Stimulated activated CD8-positive, alpha-beta memory T cell treated with anti-CD3 and anti-CD28 coated beads, Interleukin-7, amount 100 ng/mL, for 48 hours (primary cell): ENCODE data around the gene DLGAP1.
"Not testable (repeated sequence)": the region's sequence is repeated elsewhere in the genome, so short reads cannot be mapped to it uniquely, and the experiment has no call there.

Experiments
- DNase-seq, 2 donors: peaks; one replicate each; pipeline ENCODE4 v3.0.0-alpha.2; 2020; ENCODE audit warnings: low read depth in 1 of 2; ENCODE audit errors: extremely low read depth in 1 of 2

Gene DLGAP1

DNA sequence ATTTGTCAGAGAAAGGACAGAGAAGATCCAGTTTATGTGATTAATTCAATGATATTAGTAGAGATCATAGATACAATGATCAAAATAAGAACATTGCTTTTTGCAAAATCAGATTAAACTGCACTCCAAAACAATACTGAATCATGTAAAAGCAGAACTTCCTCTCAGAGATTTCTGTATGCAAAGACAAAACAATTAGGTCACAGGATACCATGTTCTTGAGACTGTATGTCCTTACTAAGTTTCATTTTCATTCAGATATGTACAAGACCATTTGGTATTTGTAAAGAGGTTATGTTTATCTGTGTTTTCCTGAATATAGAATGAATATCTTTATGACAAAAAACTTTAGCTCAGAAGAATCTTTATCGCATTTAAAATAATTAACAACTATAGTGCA, 161.8 kb downstream of the DLGAP1 start:
- no peak for DNase-seq

DNA sequence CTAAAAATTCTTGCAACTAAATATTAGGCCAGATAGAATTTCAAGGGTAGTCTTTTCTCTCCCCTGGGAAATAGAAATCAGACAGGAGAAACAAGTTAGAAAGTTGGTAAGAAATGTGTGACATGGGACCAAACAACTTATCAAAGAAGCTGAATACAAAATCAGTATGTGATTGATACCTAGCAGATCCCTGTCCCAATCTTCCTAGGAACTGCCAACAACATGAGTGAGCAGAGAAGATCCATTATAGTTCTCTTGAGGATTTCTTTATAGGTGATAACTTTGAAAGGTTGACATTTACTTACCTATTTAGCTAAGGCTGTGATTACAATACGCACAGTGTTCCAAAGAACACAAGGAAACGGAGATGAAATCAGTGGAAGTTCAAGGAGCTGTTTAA, 162.4 kb downstream of the DLGAP1 start:
- no peak for DNase-seq

DNA sequence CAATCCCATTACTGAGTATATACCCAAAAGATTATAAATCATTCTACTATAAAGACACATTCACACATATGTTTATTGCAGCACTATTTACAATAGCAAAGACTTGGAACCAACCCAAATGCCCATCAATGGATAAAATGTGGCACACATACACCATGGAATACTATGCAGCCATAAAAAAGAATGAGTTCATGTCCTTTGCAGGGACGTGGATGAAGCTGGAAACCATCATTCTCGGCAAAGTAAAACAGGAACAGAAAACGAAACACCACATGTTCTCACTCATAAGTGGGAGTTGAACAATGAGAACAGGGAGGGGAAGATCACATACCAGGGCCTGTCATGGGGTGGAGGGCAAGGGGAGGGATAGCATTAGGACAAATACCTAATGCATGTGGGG, 167.8 kb downstream of the DLGAP1 start:
- DNase-seq: not testable (repeated sequence)

DNA sequence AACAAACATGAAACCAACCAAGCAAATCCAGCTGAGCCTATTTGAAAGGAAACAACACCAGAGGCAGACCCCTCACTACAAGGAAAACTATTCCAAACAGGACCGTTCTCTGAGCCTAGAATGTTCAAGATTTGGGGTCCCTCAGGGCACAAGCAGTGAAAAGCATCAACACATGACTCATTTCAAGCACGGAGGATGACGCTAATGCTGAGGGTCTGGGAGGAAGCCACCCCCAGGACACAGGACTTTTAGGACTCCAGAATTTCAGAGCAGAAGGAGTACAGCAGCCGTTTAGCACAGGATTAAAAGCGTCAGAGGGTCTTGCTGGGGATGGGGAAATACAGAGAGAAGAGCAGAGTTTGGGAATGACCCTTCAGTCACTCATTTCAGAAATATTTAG, 168.9 kb downstream of the DLGAP1 start:
- no peak for DNase-seq

DNA sequence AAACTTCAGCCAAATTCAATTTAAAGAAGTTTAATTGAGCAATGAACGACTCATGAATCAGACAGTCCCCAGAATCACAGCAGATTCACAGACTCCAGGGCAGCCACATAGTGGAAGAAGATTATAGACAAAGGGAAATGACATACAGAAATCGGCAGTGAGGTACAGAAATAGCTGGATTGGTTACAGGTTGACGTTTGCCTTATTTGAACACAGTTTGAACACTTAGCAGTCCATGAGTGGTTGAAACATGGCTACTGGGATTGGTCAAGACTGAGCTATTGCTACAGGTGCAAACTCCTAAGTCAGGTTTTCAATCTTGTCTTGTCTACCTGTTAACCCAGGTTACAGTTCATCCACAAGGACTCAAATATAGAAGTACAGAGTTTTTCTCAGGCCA, 169.6 kb downstream of the DLGAP1 start:
- DNase-seq: no peak

DNA sequence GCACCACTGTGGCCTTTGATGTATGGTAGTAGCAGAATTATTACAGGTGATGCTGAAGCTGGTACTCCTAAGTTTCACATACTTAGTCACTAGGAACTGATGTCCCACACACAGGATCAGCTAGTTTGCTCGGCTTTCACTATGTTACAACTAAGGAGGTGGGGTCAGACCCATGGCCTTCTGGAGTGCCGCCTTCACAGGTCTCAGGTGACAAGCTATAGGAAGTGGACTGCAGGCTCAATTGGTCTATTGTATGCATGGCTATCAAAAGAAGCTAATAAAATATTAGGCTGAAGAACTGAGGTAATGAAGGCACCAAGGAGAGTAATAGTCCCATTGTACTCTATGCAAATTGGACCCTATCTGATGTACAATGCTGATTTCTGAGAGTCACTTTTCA, 170.6 kb downstream of the DLGAP1 start:
- no peak for DNase-seq

DNA sequence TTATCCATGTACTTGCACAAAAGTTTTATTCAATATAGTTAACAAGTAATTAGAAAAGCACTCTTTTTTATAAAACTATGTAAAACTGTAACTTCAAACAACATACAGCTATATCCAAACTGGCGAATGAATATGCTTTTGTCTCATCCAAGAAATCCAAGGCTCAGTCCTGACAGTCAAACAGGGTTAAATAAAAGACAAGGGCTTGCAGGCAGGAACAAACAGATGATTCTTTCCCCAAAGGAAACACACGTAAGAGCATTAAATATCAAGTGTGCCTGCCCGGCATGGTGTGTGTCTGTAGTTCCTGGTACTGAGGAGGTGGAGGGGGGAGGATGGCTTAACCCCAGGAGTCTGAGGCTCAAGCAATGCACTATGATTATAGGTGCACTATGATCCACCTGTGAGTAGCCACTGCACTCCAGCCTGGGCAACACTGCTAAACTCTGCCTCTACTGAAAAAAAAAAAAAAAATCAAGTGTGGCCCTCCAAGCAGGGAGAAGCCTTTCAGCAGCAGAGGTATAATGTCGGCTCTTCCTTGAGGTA, 171.3 kb downstream of the DLGAP1 start:
- DNase-seq: no peak

DNA sequence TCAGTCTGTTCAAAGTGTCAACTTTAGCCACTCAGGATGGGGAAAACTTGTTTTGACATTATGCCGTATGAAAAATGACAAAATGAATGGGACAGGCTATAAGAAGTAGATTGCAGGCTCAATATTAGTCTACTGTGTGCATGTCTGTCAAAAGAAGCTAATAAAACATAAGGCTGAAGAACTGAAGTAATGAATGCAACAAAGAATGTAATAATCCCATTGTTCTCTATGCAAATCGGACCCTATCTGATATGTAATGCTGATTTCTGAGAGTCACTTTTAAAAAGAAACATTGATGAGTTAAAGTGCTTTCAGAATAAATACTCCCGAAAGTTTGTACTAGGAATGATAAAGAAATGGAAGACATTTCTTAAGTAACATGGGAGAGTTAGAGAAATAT, 172.2 kb downstream of the DLGAP1 start:
- no peak for DNase-seq

DNA sequence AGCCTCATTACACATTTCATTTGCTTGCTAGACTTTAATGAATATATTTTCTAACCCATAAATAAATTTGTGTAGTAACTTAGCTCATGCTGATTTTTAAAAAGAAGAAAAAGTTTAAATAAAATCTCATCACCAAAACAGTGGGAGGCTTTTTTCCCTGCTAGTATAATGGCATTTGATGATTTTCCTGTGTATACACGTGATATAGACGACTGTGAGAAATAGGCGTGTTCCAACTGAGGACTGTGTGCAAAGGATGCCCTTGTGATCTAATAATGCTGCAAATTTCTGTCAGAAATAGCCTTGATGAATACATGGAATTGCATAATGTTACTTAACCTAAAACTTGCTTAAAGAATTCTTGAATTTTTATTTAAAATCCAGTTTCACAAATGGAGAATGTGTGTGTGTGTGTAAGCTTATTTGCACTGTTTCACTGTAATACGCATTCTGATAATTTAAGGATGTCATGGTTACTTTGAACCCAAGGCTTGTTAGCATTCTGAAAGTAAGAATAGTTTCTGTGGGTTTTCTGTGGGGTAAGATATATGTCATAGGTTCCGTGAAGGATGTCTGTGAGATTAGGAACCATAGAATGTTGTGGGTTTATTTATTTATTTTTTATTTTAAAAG, 178.0 kb downstream of the DLGAP1 start:
- no peak for DNase-seq

DNA sequence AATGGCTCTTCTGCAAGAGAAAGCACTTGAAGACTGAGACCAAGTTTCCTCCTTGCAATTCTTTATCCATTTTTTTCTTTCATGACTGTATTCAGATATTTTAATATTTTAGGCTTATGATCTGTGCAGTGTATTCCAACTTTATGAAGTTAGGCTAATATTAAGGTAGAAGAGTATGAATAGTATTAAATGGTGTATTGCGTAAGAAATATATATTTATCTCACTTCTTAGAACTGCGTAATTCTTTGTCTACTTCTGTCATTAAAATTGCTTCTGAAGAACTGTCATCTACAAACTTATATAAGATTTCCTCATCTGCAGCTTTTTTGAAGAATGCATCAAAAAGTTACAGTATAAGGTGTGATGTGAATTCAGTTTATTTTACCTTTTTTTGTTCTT, 183.2 kb downstream of the DLGAP1 start:
- no peak for DNase-seq

DNA sequence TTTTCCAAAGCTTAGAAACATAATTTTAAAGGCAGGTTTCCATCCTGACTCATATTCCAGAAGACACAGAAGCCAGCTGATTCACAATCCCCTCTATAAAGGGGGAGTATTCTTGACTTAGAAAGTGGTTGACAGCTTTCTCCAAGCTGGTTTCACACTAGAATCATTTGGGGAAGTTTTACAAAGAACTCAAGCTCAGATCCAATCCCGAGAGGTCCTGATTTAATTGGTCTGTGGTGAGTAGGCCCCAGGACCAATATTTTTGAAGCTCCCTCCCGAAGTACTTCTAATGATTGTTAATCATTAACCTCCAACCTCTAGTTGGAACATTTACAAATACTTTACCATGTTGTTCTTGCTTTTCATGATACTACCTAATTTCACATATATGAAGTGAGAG, 184.1 kb downstream of the DLGAP1 start:
- no peak for DNase-seq

DNA sequence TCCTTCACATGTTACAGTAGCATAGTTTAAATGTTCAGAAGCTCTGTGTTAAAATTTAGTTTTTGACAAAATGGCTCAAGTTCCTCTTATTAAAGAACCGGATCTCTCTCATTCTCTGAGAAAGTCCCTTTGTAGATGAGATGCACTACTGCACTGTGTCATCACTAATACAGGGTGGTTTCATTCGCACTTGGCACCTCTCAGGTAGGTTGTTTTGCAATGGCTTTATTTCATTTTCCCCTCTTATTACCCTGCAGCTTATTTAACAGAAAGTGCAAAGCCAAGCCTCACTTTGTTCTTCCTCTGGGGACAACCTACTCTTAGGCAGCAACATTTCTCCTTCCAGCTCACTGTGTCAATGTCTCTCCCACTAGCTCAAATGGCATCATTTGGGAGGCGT, 185.1 kb downstream of the DLGAP1 start:
- no peak for DNase-seq

DNA sequence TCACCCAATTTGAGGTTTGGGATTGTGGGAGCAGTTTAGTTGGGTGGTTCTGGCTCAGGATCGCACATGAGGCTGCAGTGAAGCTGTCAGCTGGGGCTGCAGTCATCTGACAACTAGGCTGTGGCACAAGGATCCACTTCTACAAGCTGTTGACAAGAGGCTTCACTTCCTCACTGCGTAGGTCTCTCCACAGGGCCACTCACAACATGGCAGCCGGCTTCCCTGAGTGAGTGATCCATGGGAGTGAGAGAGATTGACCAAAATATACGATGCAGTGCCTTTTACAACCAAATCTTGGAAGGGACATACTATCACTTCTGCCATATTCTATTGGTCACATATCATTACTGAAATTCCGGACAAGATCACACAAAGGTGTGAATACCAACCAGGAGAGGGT, 187.5 kb downstream of the DLGAP1 start:
- no peak for DNase-seq

DNA sequence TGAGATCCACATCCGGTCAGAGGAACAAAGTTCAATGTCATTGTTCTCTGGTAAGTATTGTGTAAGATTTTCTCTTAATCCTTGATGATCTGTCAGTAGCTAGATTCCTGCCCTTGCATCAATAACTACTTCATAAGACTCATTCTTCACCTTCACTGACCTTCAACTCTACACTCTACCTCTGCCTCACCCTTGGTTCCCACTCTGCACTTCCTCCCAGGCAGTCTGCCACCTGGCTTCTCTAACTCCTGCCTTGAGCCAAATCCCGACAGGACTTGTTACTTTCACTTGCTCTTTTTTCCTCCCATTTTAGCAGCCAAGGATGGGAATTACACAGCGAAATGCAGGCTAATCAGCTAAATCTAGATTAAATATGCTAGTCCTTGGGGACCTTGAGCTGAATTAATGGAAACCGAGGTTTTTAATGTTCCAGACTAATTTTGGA, 190.7 kb downstream of the DLGAP1 start:
- DNase-seq: no peak

DNA sequence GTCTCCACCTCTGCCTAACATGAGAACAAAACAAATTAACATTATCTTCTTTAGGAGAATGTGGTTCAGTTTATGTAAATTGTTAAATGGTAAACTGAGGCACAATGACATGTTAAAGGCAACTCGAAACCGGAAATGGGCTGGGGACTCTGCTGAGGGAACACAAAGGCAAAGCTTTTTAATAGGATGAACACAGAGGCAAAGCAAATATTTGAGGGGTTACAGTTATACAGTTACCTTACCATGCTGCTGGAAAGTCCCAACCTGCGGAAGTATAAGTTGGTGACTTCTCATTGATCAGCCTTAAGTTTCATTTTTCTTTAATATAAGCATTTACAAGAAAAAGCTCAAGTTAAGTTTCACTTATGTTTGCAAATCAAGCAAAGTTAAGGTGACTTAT, 195.0 kb downstream of the DLGAP1 start:
- DNase-seq: no peak

DNA sequence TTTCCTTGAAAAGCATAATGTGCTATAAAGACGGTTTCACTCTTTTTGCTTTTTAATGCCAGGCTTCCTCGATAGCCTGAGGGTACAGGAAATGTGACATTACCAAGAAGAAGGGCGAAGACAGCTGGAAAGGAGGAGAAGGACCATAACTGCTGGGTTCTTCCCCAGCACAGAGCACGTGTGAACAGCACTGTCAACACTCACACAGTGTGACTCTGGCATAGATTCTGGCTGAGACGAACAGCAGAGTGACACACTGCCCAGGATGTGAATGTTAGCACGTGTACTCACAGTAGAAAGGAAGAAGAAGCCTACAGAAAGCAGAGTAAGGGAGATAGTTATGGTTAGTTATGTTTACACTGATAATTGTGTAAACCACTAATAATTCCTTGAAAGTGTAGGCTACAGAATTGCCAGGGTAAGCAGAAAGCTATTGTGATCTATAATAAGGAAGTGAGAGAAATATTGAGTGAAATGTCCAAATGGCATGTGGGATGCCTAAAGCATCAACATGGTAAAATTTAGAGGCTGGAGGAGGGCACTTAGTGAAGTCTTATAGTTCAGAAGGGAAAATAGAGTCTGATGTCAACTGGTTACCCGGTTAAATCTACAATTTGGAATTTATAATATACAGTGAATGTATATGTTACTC, 198.2 kb downstream of the DLGAP1 start:
- no peak for DNase-seq

DNA sequence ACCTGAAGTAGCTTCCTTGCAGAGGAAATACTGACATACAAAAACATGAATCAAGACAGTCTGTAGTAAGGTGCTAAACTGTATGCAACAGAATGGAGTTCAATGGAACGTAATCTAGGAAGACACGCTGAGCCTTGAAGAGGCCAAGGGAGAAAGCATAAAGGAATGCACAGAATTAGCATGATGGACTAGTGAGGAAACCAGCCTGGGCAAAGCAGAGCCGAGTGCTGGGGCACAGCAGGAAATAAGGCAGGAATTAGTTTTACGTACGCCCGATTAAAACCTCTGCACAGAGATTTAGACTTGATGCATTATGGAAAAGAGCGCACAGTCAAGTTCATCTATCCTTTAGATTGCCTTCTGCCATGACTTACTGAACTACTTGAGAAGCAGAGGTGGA, 200.3 kb downstream of the DLGAP1 start:
- DNase-seq: no peak

DNA sequence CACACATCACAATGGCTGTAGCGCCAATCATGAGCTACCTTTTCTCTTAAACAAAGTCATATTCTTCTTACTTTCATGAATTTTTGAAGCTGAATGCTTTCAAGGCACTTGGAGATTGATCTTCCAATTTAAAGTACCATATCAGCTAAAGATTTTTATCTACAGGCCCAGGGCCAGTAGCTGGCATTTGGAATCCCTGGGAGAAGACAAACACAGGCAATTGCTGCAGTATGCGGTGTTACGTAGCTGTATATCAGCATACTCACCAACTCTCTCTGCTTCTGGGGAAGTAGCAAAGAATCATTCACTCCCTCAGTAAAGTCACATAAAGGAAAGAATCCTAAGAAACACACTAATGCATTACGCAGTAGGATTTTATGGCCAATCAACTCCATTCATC, 202.3 kb downstream of the DLGAP1 start:
- DNase-seq: no peak

DNA sequence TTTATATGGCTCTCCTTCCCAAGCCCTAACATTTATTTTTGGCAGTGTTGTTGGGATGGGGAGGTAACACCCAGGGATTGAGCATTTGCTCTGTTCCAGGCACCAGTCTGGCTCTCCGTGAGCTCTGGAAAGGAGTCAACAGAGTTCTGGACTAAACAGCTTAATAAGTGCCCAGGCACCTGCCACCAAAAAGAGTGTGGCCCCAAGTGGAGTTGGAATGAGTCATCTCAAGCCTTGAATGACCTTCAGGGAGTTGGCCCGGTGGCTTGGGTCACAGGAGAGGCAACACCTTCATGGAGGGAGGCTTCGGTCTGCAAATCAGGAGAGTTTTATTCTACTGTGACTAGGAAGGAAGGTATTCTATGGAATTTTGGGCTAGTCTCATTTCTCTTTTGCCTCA, 203.2 kb downstream of the DLGAP1 start:
- no peak for DNase-seq

DNA sequence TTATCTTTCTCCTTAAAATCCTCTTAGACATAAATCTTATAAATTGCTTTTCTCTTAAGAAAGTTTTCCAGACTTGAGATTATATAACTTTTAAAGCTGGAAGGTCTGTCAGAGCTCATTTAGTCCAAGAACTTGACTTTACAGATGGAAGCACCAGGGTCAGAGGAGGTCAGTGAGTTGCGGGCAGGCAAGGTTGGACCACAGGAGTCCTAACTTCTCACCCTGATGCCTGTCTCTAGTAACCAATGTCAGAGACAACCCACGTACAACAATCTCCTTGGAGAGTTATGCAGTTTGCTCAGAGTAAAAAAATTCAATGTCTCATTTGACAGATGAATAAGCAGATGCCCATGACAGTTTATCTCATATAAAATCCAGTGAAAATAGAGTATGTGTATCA, 203.9 kb downstream of the DLGAP1 start:
- no peak for DNase-seq

DNA sequence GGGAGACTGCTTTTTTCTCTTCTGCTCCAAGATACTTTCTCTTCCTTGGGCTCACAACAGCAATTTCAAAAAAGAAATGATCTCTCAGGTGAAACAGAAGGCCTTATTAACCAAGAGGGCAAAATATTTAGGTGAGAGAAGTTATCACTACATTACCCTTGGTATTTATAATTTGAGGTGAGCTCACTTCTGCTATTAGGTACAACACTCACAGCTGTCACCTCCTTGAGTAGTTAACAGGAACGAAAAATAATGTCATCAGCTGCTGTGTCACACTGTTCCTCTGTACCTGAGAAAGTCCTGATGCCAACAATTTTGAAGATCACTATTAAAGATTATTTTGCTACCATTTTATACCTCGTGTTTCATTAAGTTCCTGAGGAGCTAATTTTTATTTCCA, 205.0 kb downstream of the DLGAP1 start:
- no peak for DNase-seq

DNA sequence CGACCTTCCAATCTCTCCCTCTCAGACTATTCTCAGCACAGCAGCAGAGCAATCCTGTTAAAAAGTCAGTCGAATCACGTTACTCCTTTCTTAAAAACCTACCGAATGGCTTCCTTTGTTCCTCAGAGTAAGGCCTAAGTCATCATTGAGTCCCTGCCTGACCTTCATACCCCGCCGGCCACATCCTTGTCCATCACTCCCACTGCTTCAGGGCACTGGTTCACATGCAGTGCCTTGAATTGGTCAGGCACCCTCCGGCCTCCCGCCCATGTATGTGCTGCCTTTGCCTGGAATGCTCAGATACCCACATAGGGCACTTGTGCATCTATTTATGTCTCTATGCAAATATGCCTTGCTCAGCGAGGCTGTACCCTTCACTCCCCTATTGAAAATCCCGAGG, 206.4 kb downstream of the DLGAP1 start:
- no peak for DNase-seq

DNA sequence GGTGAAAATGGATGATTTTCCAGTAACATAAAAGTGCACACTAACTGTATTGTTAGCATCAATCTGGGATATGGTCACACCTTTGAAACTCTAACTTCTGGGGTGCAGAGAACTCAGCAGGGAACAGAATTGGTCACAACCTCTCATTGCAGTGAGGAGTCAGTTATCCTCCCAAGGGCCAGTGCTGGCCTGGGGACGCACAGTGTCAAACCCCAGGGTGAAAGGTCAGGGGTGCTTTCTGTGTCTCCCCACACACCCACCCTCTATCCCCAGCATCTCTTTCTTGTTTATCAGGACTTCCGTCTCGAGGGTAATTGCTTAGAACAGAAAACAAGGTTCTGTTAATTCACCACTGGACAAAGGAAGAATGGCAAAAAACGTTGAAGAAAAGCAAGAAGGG, 208.7 kb downstream of the DLGAP1 start:
- no peak for DNase-seq
